SK-N-SH treated with all-trans-retinoic acid at 6 μM for 48 hours (cell line): ENCODE measurements around the gene PLXNB1.
"Not testable (repeated sequence)": the region's sequence is repeated elsewhere in the genome, so short reads cannot be mapped to it uniquely, and the experiment has no call there.

Experiments used
- ARNTL ChIP-seq: fragments of 450-650 bp; formaldehyde crosslinking; IDR thresholded peaks from 2 replicates; pipeline ENCODE4 v1.5.0; 2020; ENCODE audit warnings: low read depth, mild to moderate bottlenecking, moderate library complexity, borderline replicate concordance
- GLIS3 ChIP-seq: fragments of 250-450 bp; sonication (Bioruptor Pico); IDR thresholded peaks from 2 replicates; pipeline ENCODE4 v1.5.0; 2020; ENCODE audit warnings: mild to moderate bottlenecking, moderate library complexity
- ISL1 ChIP-seq: fragments of 250-450 bp; sonication (Bioruptor Pico); IDR thresholded peaks from 2 replicates; pipeline ENCODE4 v2.1.2; 2022; ENCODE audit warnings: mild to moderate bottlenecking, moderate library complexity
- PPARA ChIP-seq: fragments of 250-450 bp; sonication (Bioruptor Pico); IDR thresholded peaks from 2 replicates; pipeline ENCODE4 v1.5.0; 2020; ENCODE audit warnings: mild to moderate bottlenecking, borderline replicate concordance
- RARB ChIP-seq: fragments of 250-450 bp; sonication (Bioruptor Pico); IDR thresholded peaks from 2 replicates; pipeline ENCODE4 v1.8.0; 2021; ENCODE audit warnings: mild to moderate bottlenecking, moderate library complexity
- SNAI2 ChIP-seq: fragments of 250-450 bp; sonication (Bioruptor Pico); IDR thresholded peaks from 2 replicates; pipeline ENCODE4 v1.5.0; 2020; ENCODE audit warnings: mild to moderate bottlenecking, moderate library complexity
- TOX ChIP-seq: fragments of 250-450 bp; sonication (Bioruptor Pico); IDR thresholded peaks from 2 replicates; pipeline ENCODE4 v1.8.0; 2021; ENCODE audit warnings: mild to moderate bottlenecking, moderate library complexity, borderline replicate concordance
- ZFP3 ChIP-seq: fragments of 250-450 bp; sonication (Bioruptor Pico); IDR thresholded peaks from 2 replicates; pipeline ENCODE4 v1.5.0; 2020; ENCODE audit warnings: mild to moderate bottlenecking, moderate library complexity
- ZNF70 ChIP-seq: fragments of 450-650 bp; formaldehyde crosslinking; IDR thresholded peaks from 2 replicates; pipeline ENCODE4 v1.5.0; 2020; ENCODE audit warnings: mild to moderate bottlenecking, moderate library complexity
- TF ChIP-seq, protein P1 (sequence below): fragments of 250-450 bp; sonication (Bioruptor Pico); IDR thresholded peaks from 2 replicates; pipeline ENCODE4 v1.5.1; 2021; ENCODE audit warnings: mild to moderate bottlenecking, moderate library complexity
- TF ChIP-seq, protein P2 (sequence below): fragments of 250-450 bp; sonication (Bioruptor Pico); IDR thresholded peaks from 2 replicates; pipeline ENCODE4 v1.8.0; 2020; ENCODE audit warnings: mild to moderate bottlenecking, moderate library complexity, borderline replicate concordance
- TF ChIP-seq, protein P3 (sequence below): fragments of 250-450 bp; sonication (Bioruptor Pico); IDR thresholded peaks from 2 replicates; pipeline ENCODE4 v1.5.1; 2020; ENCODE audit warnings: low read depth, mild to moderate bottlenecking, moderate library complexity
- TF ChIP-seq, protein P4 (sequence below): fragments of 250-450 bp; sonication (Bioruptor Pico); IDR thresholded peaks from 2 replicates; pipeline ENCODE4 v1.5.0; 2020; ENCODE audit warnings: mild to moderate bottlenecking, moderate library complexity

DNA sequence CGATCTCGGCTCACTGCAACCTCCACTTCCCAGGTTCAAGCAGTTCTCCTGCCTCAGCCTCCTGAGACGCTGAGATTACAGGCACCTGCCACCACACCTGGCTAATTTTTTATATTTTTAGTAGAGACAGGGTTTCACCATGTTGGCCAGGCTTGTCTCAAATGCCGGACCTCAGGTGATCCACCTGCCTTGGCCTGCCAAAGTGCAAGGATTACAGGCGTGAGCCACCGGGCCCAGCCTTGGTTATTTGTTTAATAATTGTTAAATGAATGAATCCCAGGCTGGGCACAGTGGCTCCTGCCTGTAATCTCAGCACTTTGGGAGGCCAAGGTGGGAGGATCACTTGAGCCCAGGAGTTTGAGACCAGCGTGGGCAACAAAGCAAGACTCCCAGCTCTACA is 31.9 kb upstream of the PLXNB1 start:
- not testable (repeated sequence) for TF ChIP-seq ARNTL; RARB (CRISPR knock-in tag); TOX (CRISPR knock-in tag); ISL1 (CRISPR knock-in tag); ZFP3 (CRISPR knock-in tag); PPARA (CRISPR knock-in tag); GLIS3; SNAI2; ZNF70
- TF ChIP-seq, protein P1, sequence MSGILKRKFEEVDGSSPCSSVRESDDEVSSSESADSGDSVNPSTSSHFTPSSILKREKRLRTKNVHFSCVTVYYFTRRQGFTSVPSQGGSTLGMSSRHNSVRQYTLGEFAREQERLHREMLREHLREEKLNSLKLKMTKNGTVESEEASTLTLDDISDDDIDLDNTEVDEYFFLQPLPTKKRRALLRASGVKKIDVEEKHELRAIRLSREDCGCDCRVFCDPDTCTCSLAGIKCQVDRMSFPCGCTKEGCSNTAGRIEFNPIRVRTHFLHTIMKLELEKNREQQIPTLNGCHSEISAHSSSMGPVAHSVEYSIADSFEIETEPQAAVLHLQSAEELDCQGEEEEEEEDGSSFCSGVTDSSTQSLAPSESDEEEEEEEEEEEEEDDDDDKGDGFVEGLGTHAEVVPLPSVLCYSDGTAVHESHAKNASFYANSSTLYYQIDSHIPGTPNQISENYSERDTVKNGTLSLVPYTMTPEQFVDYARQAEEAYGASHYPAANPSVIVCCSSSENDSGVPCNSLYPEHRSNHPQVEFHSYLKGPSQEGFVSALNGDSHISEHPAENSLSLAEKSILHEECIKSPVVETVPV (CRISPR knock-in tag): not testable (repeated sequence)
- TF ChIP-seq, protein P2, sequence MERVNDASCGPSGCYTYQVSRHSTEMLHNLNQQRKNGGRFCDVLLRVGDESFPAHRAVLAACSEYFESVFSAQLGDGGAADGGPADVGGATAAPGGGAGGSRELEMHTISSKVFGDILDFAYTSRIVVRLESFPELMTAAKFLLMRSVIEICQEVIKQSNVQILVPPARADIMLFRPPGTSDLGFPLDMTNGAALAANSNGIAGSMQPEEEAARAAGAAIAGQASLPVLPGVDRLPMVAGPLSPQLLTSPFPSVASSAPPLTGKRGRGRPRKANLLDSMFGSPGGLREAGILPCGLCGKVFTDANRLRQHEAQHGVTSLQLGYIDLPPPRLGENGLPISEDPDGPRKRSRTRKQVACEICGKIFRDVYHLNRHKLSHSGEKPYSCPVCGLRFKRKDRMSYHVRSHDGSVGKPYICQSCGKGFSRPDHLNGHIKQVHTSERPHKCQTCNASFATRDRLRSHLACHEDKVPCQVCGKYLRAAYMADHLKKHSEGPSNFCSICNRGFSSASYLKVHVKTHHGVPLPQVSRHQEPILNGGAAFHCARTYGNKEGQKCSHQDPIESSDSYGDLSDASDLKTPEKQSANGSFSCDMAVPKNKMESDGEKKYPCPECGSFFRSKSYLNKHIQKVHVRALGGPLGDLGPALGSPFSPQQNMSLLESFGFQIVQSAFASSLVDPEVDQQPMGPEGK (CRISPR knock-in tag): not testable (repeated sequence)
- TF ChIP-seq, protein P3, sequence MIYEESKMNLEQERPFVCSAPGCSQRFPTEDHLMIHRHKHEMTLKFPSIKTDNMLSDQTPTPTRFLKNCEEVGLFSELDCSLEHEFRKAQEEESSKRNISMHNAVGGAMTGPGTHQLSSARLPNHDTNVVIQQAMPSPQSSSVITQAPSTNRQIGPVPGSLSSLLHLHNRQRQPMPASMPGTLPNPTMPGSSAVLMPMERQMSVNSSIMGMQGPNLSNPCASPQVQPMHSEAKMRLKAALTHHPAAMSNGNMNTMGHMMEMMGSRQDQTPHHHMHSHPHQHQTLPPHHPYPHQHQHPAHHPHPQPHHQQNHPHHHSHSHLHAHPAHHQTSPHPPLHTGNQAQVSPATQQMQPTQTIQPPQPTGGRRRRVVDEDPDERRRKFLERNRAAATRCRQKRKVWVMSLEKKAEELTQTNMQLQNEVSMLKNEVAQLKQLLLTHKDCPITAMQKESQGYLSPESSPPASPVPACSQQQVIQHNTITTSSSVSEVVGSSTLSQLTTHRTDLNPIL (CRISPR knock-in tag): not testable (repeated sequence)
- TF ChIP-seq, protein P4, sequence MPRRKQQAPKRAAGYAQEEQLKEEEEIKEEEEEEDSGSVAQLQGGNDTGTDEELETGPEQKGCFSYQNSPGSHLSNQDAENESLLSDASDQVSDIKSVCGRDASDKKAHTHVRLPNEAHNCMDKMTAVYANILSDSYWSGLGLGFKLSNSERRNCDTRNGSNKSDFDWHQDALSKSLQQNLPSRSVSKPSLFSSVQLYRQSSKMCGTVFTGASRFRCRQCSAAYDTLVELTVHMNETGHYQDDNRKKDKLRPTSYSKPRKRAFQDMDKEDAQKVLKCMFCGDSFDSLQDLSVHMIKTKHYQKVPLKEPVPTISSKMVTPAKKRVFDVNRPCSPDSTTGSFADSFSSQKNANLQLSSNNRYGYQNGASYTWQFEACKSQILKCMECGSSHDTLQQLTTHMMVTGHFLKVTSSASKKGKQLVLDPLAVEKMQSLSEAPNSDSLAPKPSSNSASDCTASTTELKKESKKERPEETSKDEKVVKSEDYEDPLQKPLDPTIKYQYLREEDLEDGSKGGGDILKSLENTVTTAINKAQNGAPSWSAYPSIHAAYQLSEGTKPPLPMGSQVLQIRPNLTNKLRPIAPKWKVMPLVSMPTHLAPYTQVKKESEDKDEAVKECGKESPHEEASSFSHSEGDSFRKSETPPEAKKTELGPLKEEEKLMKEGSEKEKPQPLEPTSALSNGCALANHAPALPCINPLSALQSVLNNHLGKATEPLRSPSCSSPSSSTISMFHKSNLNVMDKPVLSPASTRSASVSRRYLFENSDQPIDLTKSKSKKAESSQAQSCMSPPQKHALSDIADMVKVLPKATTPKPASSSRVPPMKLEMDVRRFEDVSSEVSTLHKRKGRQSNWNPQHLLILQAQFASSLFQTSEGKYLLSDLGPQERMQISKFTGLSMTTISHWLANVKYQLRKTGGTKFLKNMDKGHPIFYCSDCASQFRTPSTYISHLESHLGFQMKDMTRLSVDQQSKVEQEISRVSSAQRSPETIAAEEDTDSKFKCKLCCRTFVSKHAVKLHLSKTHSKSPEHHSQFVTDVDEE: not testable (repeated sequence)
